WTC11 (cell line): ENCODE measurements around the gene TMEM204. TPM values are rescaled to one million over a fixed set of nuclear protein-coding genes. Genes with fewer than 3 reads are reported as not detected.

ENCODE experiments used
- ATAC-seq: fragments of 200-7000 bp; cut with Tn5 transposase; 2 replicates; pipeline ENCODE4 v1.10.0; 2021; ENCODE audit warnings: mild to moderate bottlenecking, moderate library complexity
- CTCF ChIA-PET: fragments of 300-600 bp; sonication (Branson Sonifier 250); formaldehyde crosslinking; loops from one replicate; lab custom pipeline; 2021; ENCODE audit warnings: antibody characterized with exemption; lab: Charles Lee
- POLR2A ChIA-PET: fragments of 350-600 bp; sonication (Branson Sonifier 250); formaldehyde crosslinking; loops from one replicate; lab custom pipeline; 2021; ENCODE audit warnings: antibody characterized with exemption; lab: Charles Lee
- DNase-seq: peaks from one replicate; pipeline ENCODE4 v3.0.0; 2021; ENCODE audit warnings: low spot score
- H3K27ac Mint-ChIP-seq: 2 replicates; pipeline ENCODE4 v1.8.0; 2021; ENCODE audit warnings: mixed read lengths
- H3K27me3 Mint-ChIP-seq: 2 replicates; pipeline ENCODE4 v1.8.0; 2021; ENCODE audit warnings: low read depth, mild to moderate bottlenecking, moderate library complexity, mixed read lengths
- H3K36me3 Mint-ChIP-seq: 2 replicates; pipeline ENCODE4 v1.8.0; 2021; ENCODE audit warnings: mixed read lengths
- H3K4me1 Mint-ChIP-seq: 2 replicates; pipeline ENCODE4 v1.8.0; 2022; ENCODE audit warnings: mixed read lengths
- H3K4me3 Mint-ChIP-seq: 2 replicates; pipeline ENCODE4 v1.8.0; 2021; ENCODE audit warnings: mild to moderate bottlenecking, moderate library complexity, mixed read lengths
- H3K9me3 Mint-ChIP-seq: 2 replicates; pipeline ENCODE4 v1.8.0; 2021; ENCODE audit warnings: mixed read lengths
- CREM ChIP-seq: sonication (generic); formaldehyde crosslinking; IDR thresholded peaks from 2 replicates; pipeline ENCODE4 v1.8.1; 2022; ENCODE audit warnings: mild to moderate bottlenecking, missing genetic modification reagents, moderate library complexity
- ELF4 ChIP-seq: sonication (generic); formaldehyde crosslinking; IDR thresholded peaks from 2 replicates; pipeline ENCODE4 v1.8.1; 2022; ENCODE audit warnings: low read depth, mild to moderate bottlenecking, moderate library complexity, missing genetic modification reagents
- EMX1 ChIP-seq: fragments of 250-450 bp; sonication (Bioruptor Pico); IDR thresholded peaks from 2 replicates; pipeline ENCODE4 v1.8.0; 2021; ENCODE audit warnings: mild to moderate bottlenecking
- ESRRA ChIP-seq: sonication (generic); formaldehyde crosslinking; IDR thresholded peaks from 2 replicates; pipeline ENCODE4 v1.8.1; 2022; ENCODE audit warnings: mild to moderate bottlenecking, missing genetic modification reagents, borderline replicate concordance
- FOXP1 ChIP-seq: sonication (generic); formaldehyde crosslinking; IDR thresholded peaks from 2 replicates; pipeline ENCODE4 v1.8.0; 2022; ENCODE audit warnings: missing genetic modification reagents, mild to moderate bottlenecking, moderate library complexity, borderline replicate concordance
- GTF2I ChIP-seq: fragments of 250-450 bp; sonication (Bioruptor Pico); conservative IDR thresholded peaks from 2 replicates; pipeline ENCODE4 v1.4.0; 2021; ENCODE audit warnings: mild to moderate bottlenecking
- HMGA2 ChIP-seq: fragments of 250-450 bp; sonication (Bioruptor Pico); IDR thresholded peaks from 2 replicates; pipeline ENCODE4 v1.4.0; 2021; ENCODE audit warnings: mild to moderate bottlenecking, moderate library complexity
- MXD4 ChIP-seq: fragments of 250-450 bp; sonication (Bioruptor Pico); IDR thresholded peaks from 2 replicates; pipeline ENCODE4 v1.8.0; 2021; ENCODE audit warnings: mild to moderate bottlenecking, moderate library complexity, borderline replicate concordance
- MYBL2 ChIP-seq: sonication (generic); formaldehyde crosslinking; IDR thresholded peaks from 2 replicates; pipeline ENCODE4 v1.8.1; 2023; ENCODE audit warnings: mild to moderate bottlenecking, moderate library complexity, missing genetic modification reagents
- NFYB ChIP-seq: sonication (generic); formaldehyde crosslinking; conservative IDR thresholded peaks from 2 replicates; pipeline ENCODE4 v1.8.0; 2022; ENCODE audit warnings: low read depth, missing genetic modification reagents
- OVOL2 ChIP-seq: fragments of 250-450 bp; sonication (Bioruptor Pico); IDR thresholded peaks from 2 replicates; pipeline ENCODE4 v1.9.0; 2021; ENCODE audit warnings: mild to moderate bottlenecking, borderline replicate concordance
- RELA ChIP-seq: sonication (generic); formaldehyde crosslinking; IDR thresholded peaks from 2 replicates; pipeline ENCODE4 v1.8.1; 2022; ENCODE audit warnings: missing genetic modification reagents, mild to moderate bottlenecking, borderline replicate concordance
- SMAD3 ChIP-seq: sonication (generic); formaldehyde crosslinking; IDR thresholded peaks from 2 replicates; pipeline ENCODE4 v1.8.0; 2022; ENCODE audit warnings: missing genetic modification reagents, mild to moderate bottlenecking, borderline replicate concordance
- SMAD4 ChIP-seq: sonication (generic); formaldehyde crosslinking; IDR thresholded peaks from 2 replicates; pipeline ENCODE4 v1.8.0; 2022; ENCODE audit warnings: mild to moderate bottlenecking, missing genetic modification reagents
- ZNF121 ChIP-seq: sonication (generic); formaldehyde crosslinking; IDR thresholded peaks from 2 replicates; pipeline ENCODE4 v1.8.0; 2023; ENCODE audit warnings: missing genetic modification reagents
- ZNF138 ChIP-seq: sonication (generic); formaldehyde crosslinking; conservative IDR thresholded peaks from 2 replicates; pipeline ENCODE4 v1.8.1; 2022; ENCODE audit warnings: mild to moderate bottlenecking, moderate library complexity, missing genetic modification reagents
- ZNF219 ChIP-seq: sonication (generic); formaldehyde crosslinking; IDR thresholded peaks from 2 replicates; pipeline ENCODE4 v1.8.0; 2023; ENCODE audit warnings: missing genetic modification reagents, mild to moderate bottlenecking, borderline replicate concordance
- ZNF317 ChIP-seq: sonication (generic); formaldehyde crosslinking; IDR thresholded peaks from 2 replicates; pipeline ENCODE4 v1.8.1; 2023; ENCODE audit warnings: low read depth, mild to moderate bottlenecking, moderate library complexity, missing genetic modification reagents, borderline replicate concordance
- total RNA-seq: library from RNA; stranded (reverse); gene quantifications from 3 replicates; pipeline ENCODE4 v1.2.3, GENCODE V29; 2021
- TF ChIP-seq, protein P1 (sequence below): sonication (generic); formaldehyde crosslinking; IDR thresholded peaks from 2 replicates; pipeline ENCODE4 v1.8.0; 2022; ENCODE audit warnings: mild to moderate bottlenecking, missing genetic modification reagents
- TF ChIP-seq, protein P2 (sequence below): fragments of 200-600 bp; IDR thresholded peaks from 2 replicates; pipeline ENCODE4 v1.8.0; 2022; ENCODE audit warnings: antibody characterized with exemption
- TF ChIP-seq, protein P3 (sequence below): sonication (generic); formaldehyde crosslinking; IDR thresholded peaks from 2 replicates; pipeline ENCODE4 v1.8.1; 2022; ENCODE audit warnings: missing genetic modification reagents, borderline replicate concordance
- TF ChIP-seq, protein P4 (sequence below): sonication (generic); formaldehyde crosslinking; conservative IDR thresholded peaks from 2 replicates; pipeline ENCODE4 v1.8.1; 2023; ENCODE audit warnings: mild to moderate bottlenecking, low read depth, missing genetic modification reagents, moderate library complexity
- TF ChIP-seq, protein P5 (sequence below): sonication (generic); formaldehyde crosslinking; IDR thresholded peaks from 2 replicates; pipeline ENCODE4 v1.8.1; 2022; ENCODE audit warnings: mild to moderate bottlenecking, missing genetic modification reagents, moderate library complexity, borderline replicate concordance

Gene TMEM204
- total RNA-seq, 1 experiment from 2014 or later: 0.35 TPM

DNA sequence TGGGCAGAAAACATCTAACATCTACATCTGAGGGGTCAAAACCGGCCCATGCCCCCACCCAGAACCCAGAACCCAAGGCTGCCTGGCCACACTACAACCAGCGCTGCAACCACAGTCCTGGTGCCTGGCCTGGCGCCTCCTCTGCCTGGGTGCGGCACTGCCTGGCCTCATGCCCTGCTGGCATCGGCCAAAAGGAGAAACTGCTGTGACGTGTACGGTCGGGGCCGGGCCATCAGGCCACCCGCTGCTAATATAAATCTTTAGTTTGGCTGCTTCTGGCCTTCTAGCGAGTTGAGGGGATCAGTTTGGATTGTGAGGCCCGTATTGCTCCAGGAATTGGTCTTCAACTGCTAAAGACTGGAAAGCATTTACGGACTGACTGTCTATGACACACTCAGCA, 22.8 kb downstream of the TMEM204 start:
- ChIA-PET POLR2A (no interaction called here), CTCF (no interaction called here)
- DNase-seq (no peak), ATAC-seq (no peak)
- no peaks in the 10 kb centered on the region for H3K27me3 Mint-ChIP-seq
- no peak for TF ChIP-seq ZNF317 (CRISPR knock-in tag)
- no peak for TF ChIP-seq OVOL2 (CRISPR knock-in tag)
- no peak for TF ChIP-seq ZNF219
- TF ChIP-seq EMX1 (CRISPR knock-in tag): no peak
- no peak for TF ChIP-seq GTF2I (CRISPR knock-in tag)
- no peak for TF ChIP-seq ZNF138 (CRISPR knock-in tag)
- no peak for TF ChIP-seq NFYB (CRISPR knock-in tag)
- TF ChIP-seq CREM (CRISPR knock-in tag): no peak
- TF ChIP-seq MXD4: no peak
- no peak for TF ChIP-seq ESRRA
- TF ChIP-seq RELA: no peak
- TF ChIP-seq SMAD4 (CRISPR knock-in tag): no peak
- TF ChIP-seq, protein P1, sequence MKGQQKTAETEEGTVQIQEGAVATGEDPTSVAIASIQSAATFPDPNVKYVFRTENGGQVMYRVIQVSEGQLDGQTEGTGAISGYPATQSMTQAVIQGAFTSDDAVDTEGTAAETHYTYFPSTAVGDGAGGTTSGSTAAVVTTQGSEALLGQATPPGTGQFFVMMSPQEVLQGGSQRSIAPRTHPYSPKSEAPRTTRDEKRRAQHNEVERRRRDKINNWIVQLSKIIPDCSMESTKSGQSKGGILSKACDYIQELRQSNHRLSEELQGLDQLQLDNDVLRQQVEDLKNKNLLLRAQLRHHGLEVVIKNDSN (CRISPR knock-in tag): no peak
- H3K9me3 Mint-ChIP-seq: no peaks in the 10 kb centered on the region
- no peak overlapping the region for H3K4me3 Mint-ChIP-seq
- no peak overlapping the region for H3K27ac Mint-ChIP-seq
- peaks cover 19% of the 10 kb centered on the region for H3K4me1 Mint-ChIP-seq
- H3K36me3 Mint-ChIP-seq: peaks cover 13% of the 10 kb centered on the region

DNA sequence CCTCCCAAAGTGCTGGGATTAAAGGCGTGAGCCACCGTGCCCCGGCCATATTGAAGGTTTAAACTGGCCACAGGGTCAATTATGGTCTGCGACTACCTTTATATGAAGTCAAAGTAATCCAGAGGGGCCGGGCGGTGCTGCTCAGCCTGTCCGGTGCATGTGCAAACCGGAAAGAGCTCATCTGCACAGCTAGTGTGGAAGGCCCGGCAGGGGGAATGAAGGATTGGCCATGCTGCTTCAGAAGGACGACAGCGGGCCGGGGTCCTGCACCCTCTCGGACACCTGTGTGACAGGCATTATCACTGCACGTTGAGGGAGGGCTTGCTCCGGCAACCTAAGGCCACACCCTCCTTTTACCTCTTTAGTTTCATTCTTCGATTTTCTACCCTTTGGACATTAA, 23.6 kb downstream of the TMEM204 start:
- TF ChIP-seq, protein P2, sequence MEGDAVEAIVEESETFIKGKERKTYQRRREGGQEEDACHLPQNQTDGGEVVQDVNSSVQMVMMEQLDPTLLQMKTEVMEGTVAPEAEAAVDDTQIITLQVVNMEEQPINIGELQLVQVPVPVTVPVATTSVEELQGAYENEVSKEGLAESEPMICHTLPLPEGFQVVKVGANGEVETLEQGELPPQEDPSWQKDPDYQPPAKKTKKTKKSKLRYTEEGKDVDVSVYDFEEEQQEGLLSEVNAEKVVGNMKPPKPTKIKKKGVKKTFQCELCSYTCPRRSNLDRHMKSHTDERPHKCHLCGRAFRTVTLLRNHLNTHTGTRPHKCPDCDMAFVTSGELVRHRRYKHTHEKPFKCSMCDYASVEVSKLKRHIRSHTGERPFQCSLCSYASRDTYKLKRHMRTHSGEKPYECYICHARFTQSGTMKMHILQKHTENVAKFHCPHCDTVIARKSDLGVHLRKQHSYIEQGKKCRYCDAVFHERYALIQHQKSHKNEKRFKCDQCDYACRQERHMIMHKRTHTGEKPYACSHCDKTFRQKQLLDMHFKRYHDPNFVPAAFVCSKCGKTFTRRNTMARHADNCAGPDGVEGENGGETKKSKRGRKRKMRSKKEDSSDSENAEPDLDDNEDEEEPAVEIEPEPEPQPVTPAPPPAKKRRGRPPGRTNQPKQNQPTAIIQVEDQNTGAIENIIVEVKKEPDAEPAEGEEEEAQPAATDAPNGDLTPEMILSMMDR: no peak
- TF ChIP-seq, protein P3, sequence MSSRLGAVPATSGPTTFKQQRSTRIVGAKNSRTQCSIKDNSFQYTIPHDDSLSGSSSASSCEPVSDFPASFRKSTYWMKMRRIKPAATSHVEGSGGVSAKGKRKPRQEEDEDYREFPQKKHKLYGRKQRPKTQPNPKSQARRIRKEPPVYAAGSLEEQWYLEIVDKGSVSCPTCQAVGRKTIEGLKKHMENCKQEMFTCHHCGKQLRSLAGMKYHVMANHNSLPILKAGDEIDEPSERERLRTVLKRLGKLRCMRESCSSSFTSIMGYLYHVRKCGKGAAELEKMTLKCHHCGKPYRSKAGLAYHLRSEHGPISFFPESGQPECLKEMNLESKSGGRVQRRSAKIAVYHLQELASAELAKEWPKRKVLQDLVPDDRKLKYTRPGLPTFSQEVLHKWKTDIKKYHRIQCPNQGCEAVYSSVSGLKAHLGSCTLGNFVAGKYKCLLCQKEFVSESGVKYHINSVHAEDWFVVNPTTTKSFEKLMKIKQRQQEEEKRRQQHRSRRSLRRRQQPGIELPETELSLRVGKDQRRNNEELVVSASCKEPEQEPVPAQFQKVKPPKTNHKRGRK (CRISPR knock-in tag): no peak
- TF ChIP-seq, protein P4, sequence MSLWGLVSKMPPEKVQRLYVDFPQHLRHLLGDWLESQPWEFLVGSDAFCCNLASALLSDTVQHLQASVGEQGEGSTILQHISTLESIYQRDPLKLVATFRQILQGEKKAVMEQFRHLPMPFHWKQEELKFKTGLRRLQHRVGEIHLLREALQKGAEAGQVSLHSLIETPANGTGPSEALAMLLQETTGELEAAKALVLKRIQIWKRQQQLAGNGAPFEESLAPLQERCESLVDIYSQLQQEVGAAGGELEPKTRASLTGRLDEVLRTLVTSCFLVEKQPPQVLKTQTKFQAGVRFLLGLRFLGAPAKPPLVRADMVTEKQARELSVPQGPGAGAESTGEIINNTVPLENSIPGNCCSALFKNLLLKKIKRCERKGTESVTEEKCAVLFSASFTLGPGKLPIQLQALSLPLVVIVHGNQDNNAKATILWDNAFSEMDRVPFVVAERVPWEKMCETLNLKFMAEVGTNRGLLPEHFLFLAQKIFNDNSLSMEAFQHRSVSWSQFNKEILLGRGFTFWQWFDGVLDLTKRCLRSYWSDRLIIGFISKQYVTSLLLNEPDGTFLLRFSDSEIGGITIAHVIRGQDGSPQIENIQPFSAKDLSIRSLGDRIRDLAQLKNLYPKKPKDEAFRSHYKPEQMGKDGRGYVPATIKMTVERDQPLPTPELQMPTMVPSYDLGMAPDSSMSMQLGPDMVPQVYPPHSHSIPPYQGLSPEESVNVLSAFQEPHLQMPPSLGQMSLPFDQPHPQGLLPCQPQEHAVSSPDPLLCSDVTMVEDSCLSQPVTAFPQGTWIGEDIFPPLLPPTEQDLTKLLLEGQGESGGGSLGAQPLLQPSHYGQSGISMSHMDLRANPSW (CRISPR knock-in tag): no peak
- TF ChIP-seq, protein P5, sequence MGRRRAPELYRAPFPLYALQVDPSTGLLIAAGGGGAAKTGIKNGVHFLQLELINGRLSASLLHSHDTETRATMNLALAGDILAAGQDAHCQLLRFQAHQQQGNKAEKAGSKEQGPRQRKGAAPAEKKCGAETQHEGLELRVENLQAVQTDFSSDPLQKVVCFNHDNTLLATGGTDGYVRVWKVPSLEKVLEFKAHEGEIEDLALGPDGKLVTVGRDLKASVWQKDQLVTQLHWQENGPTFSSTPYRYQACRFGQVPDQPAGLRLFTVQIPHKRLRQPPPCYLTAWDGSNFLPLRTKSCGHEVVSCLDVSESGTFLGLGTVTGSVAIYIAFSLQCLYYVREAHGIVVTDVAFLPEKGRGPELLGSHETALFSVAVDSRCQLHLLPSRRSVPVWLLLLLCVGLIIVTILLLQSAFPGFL (CRISPR knock-in tag): no peak
- no peak for TF ChIP-seq ZNF121 (CRISPR knock-in tag)
- no peak for TF ChIP-seq ESRRA
- TF ChIP-seq HMGA2 (CRISPR knock-in tag): no peak
- TF ChIP-seq SMAD3 (CRISPR knock-in tag): no peak
- no peak for TF ChIP-seq MYBL2 (CRISPR knock-in tag)
- TF ChIP-seq ELF4 (CRISPR knock-in tag): no peak
- no peak for TF ChIP-seq FOXP1 (CRISPR knock-in tag)
- no peaks in the 10 kb centered on the region for H3K9me3 Mint-ChIP-seq
- ATAC-seq (no peak), DNase-seq (no peak)
- ChIA-PET POLR2A (interaction anchor here (0.6 kb wide), 1 partner anchor 12 kb away, joined by 11 read pairs; no protein-coding TSS in a partner anchor), CTCF (no interaction called here)
- no peak overlapping the region for H3K4me3 Mint-ChIP-seq
- H3K27me3 Mint-ChIP-seq: no peaks in the 10 kb centered on the region
- H3K36me3 Mint-ChIP-seq: peaks cover 19% of the 10 kb centered on the region
- H3K4me1 Mint-ChIP-seq: peaks cover 19% of the 10 kb centered on the region
- no peak overlapping the region for H3K27ac Mint-ChIP-seq
